ENCODE results near the gene WNK2. TPM values are rescaled to one million over a fixed set of nuclear protein-coding genes. Genes with fewer than 3 reads are reported as not detected.

WNK2 gene
- total and polyA plus RNA-seq, 2 donors (not counting 3 experiments of a cell fraction or from before 2014, with no cell fraction given): not detected

GRCh38 chr9:93229636-93230035 lies 45.7 kb downstream of the WNK2 start:
- no TSS peak for BruUV-seq (replicated peaks)

More at GRCh38 chr9:93229636-93230035, 45.7 kb downstream of the WNK2 start:
- Histone ChIP-seq H3K9me1 (replicated peaks; ENCODE audit: control insufficient read depth, extremely low read depth, insufficient read depth, low read length) (no peaks in the 10 kb centered on the region), H3K27ac (ENCODE audit: insufficient read depth, low read depth, low read length) (no peak overlapping the region), H3K4me1 (ENCODE audit: control insufficient read depth, extremely low read depth, insufficient read depth, low read length) (no peaks in the 10 kb centered on the region), H3K9ac (replicated peaks; ENCODE audit: extremely low read depth, insufficient read depth, low read length) (no peak overlapping the region), H2AFZ (ENCODE audit: low read depth, low read length) (no peak overlapping the region), H3K27me3 (ENCODE audit: control insufficient read depth in 2 of 2, insufficient read depth in 2 of 2, low read length in 2 of 2) (no peaks in the 10 kb centered on the region), H3K9me3 (replicated peaks; ENCODE audit: control insufficient read depth, insufficient read depth, low read length) (no peaks in the 10 kb centered on the region), H3K79me2 (ENCODE audit: control insufficient read depth, insufficient read depth, low read length) (no peaks in the 10 kb centered on the region), H3K4me3 (replicated peaks in 1 of 3; ENCODE audit: insufficient read depth in 1 of 3, low read depth in 1 of 3, low read length in 3 of 3) (no peak overlapping the region), H4K20me1 (replicated peaks; ENCODE audit: control insufficient read depth, extremely low read depth, insufficient read depth, low read length) (no peaks in the 10 kb centered on the region), H3K36me3 (ENCODE audit: control insufficient read depth in 2 of 2, extremely low read depth in 1 of 2, insufficient read depth in 2 of 2, low read length in 2 of 2) (no peaks in the 10 kb centered on the region), H3K4me2 (ENCODE audit: insufficient read depth, low read length) (no peak overlapping the region)
- DNase-seq (ENCODE audit: low read depth, low spot score): no peak
- no peak for FAIRE-seq
- dilution Hi-C loops (cut with MboI; ENCODE audit: extremely low pct_ligation_motif_present, low sequenced_read_pairs): no loop called here
- intact Hi-C loops (cut with micrococcal nuclease): no loop called here
- CTCF ChIA-PET: no interaction called here
- no peak for TF ChIP-seq POLR2AphosphoS5 (IDR thresholded peaks at IDR 0.05; ENCODE audit: insufficient read depth, low read depth, low read length)
- no peak for TF ChIP-seq MYC (IDR thresholded peaks at IDR 0.05; ENCODE audit: low read depth, low read length)
- no peak for TF ChIP-seq CTCF (IDR thresholded peaks at IDR 0.05; ENCODE audit: extremely low read depth in 1 of 2, insufficient read depth in 1 of 2, low read depth in 1 of 2, low read length in 2 of 2)
- TF ChIP-seq MAX (IDR thresholded peaks at IDR 0.05; ENCODE audit: insufficient read depth, insufficient read length): no peak
- no peak for TF ChIP-seq FOS (IDR thresholded peaks at IDR 0.05; ENCODE audit: borderline replicate concordance, insufficient read depth, low read length)
- TF ChIP-seq POLR2A (IDR thresholded peaks at IDR 0.05; ENCODE audit: low read depth, low read length): no peak
- no peak for TF ChIP-seq EZH2 (IDR thresholded peaks at IDR 0.05; ENCODE audit: borderline replicate concordance, low read depth, low read length, severe bottlenecking)
- TF ChIP-seq JUN (IDR thresholded peaks at IDR 0.05; ENCODE audit: borderline replicate concordance, insufficient read depth, insufficient read length, low read depth): no peak
- TF ChIP-seq GATA2 (IDR thresholded peaks at IDR 0.05; ENCODE audit: insufficient read depth, insufficient read length, low read depth, low read length): no peak
- POLR2A ChIA-PET: no interaction called here

All from endothelial cell of umbilical vein (primary cell).